ENCODE results near the gene CREBBP. TPM values are rescaled to one million over a fixed set of nuclear protein-coding genes. Genes with fewer than 3 reads are reported as not detected.

Gene CREBBP
- polyA plus RNA-seq, 1 of the 3 experiments (the other 2 are of a cell fraction) = 5.7 TPM

DNA sequence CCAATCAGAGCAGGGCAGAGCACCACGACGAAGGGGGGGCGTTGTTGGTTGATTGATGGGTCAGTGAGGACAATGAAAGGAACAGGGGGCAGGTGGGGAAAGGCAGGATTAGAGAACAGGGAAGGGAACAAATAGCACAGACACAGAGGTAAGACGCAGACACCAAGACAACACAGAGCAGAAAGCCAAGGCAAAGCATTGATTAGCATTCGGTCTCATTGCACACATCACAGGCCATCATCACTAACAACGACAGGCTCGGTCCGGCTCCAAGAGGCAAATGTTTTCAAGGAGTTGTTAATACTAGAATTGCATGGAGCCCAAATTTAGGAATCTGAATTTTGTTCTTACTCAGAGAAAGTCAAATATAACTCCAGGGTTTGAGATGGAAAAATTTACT is 128.6 kb downstream of the CREBBP start:
- peaks cover 46 to 49% of the 10 kb centered on the region in 2 experiments for H3K36me3 ChIP-seq (replicated peaks in 1 of 2; ENCODE audit: control insufficient read depth in 1 of 2, insufficient read depth in 2 of 2, low read length in 1 of 2)
- 97% methylated on average over 8 of the region's 8 CpGs for WGBS (ENCODE audit: low lambda C conversion rate)
- H4K20me1 ChIP-seq (ENCODE audit: insufficient read depth) = peaks cover 6% of the 10 kb centered on the region; the same call in 1 of the 2 replicates
- H3K9me3 ChIP-seq = no peaks in the 10 kb centered on the region
- H3K27ac ChIP-seq (ENCODE audit: low read depth in 2 of 2, low read length in 1 of 2) = no peak overlapping the region
- H3K9ac ChIP-seq = no peak overlapping the region
- H3K4me3 ChIP-seq (ENCODE audit: low read depth in 2 of 2, low read length in 1 of 2) = no peak overlapping the region
- ChIA-PET CTCF (interaction anchor here (0.7 kb wide), 1 partner anchor 8 kb away, joined by 3 read pairs; no protein-coding TSS in a partner anchor), POLR2A (no interaction called here)
- H3K4me1 ChIP-seq (ENCODE audit: control insufficient read depth in 1 of 2, insufficient read depth in 2 of 2, low read depth in 1 of 2, low read length in 1 of 2) = peaks cover 0 to 26% of the 10 kb centered on the region in 2 experiments; a peak in 2 of 4 replicates
- TF ChIP-seq FOXJ3 (CRISPR knock-in tag; IDR thresholded peaks at IDR 0.05) (no peak), NRF1 (IDR thresholded peaks at IDR 0.05; ENCODE audit: low read depth, low read length) (no peak), YY1 (IDR thresholded peaks at IDR 0.05; ENCODE audit: low read depth) (no peak), GATA2 (CRISPR knock-in tag; IDR thresholded peaks at IDR 0.05) (no peak), SIN3A (IDR thresholded peaks at IDR 0.05; ENCODE audit: borderline replicate concordance, low read depth, low read length) (no peak), POLR2AphosphoS5 (IDR thresholded peaks at IDR 0.05; ENCODE audit: low read depth, low read length) (no peak), RFX5 (IDR thresholded peaks at IDR 0.05; ENCODE audit: low read length) (no peak), ELF1 (IDR thresholded peaks at IDR 0.05) (no peak), RCOR1 (IDR thresholded peaks at IDR 0.05; ENCODE audit: low read length) (no peak), CHD2 (IDR thresholded peaks at IDR 0.05; ENCODE audit: low read length, partially characterized antibody) (no peak), MXI1 (IDR thresholded peaks at IDR 0.05; ENCODE audit: low read depth, low read length) (no peak), EP300 (IDR thresholded peaks at IDR 0.05; ENCODE audit: borderline replicate concordance in 1 of 2, low read depth in 1 of 2, low read length in 1 of 2) (no peak), TAF1 (IDR thresholded peaks at IDR 0.05; ENCODE audit: borderline replicate concordance, low read depth, low read length) (no peak), MEF2A (IDR thresholded peaks at IDR 0.05; ENCODE audit: borderline replicate concordance, low read depth) (no peak), GABPA (IDR thresholded peaks at IDR 0.05; ENCODE audit: low read depth) (no peak)
- TF ChIP-seq, protein P1, sequence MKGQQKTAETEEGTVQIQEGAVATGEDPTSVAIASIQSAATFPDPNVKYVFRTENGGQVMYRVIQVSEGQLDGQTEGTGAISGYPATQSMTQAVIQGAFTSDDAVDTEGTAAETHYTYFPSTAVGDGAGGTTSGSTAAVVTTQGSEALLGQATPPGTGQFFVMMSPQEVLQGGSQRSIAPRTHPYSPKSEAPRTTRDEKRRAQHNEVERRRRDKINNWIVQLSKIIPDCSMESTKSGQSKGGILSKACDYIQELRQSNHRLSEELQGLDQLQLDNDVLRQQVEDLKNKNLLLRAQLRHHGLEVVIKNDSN (IDR thresholded peaks at IDR 0.05; ENCODE audit: borderline replicate concordance, low read depth) = no peak
- TF ChIP-seq, protein P2, sequence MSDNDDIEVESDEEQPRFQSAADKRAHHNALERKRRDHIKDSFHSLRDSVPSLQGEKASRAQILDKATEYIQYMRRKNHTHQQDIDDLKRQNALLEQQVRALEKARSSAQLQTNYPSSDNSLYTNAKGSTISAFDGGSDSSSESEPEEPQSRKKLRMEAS (IDR thresholded peaks at IDR 0.05; ENCODE audit: low read depth) = no peak
- TF ChIP-seq, protein P3, sequence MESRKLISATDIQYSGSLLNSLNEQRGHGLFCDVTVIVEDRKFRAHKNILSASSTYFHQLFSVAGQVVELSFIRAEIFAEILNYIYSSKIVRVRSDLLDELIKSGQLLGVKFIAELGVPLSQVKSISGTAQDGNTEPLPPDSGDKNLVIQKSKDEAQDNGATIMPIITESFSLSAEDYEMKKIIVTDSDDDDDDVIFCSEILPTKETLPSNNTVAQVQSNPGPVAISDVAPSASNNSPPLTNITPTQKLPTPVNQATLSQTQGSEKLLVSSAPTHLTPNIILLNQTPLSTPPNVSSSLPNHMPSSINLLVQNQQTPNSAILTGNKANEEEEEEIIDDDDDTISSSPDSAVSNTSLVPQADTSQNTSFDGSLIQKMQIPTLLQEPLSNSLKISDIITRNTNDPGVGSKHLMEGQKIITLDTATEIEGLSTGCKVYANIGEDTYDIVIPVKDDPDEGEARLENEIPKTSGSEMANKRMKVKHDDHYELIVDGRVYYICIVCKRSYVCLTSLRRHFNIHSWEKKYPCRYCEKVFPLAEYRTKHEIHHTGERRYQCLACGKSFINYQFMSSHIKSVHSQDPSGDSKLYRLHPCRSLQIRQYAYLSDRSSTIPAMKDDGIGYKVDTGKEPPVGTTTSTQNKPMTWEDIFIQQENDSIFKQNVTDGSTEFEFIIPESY (IDR thresholded peaks at IDR 0.05; ENCODE audit: borderline replicate concordance, low read depth) = no peak
- TF ChIP-seq, protein P4, sequence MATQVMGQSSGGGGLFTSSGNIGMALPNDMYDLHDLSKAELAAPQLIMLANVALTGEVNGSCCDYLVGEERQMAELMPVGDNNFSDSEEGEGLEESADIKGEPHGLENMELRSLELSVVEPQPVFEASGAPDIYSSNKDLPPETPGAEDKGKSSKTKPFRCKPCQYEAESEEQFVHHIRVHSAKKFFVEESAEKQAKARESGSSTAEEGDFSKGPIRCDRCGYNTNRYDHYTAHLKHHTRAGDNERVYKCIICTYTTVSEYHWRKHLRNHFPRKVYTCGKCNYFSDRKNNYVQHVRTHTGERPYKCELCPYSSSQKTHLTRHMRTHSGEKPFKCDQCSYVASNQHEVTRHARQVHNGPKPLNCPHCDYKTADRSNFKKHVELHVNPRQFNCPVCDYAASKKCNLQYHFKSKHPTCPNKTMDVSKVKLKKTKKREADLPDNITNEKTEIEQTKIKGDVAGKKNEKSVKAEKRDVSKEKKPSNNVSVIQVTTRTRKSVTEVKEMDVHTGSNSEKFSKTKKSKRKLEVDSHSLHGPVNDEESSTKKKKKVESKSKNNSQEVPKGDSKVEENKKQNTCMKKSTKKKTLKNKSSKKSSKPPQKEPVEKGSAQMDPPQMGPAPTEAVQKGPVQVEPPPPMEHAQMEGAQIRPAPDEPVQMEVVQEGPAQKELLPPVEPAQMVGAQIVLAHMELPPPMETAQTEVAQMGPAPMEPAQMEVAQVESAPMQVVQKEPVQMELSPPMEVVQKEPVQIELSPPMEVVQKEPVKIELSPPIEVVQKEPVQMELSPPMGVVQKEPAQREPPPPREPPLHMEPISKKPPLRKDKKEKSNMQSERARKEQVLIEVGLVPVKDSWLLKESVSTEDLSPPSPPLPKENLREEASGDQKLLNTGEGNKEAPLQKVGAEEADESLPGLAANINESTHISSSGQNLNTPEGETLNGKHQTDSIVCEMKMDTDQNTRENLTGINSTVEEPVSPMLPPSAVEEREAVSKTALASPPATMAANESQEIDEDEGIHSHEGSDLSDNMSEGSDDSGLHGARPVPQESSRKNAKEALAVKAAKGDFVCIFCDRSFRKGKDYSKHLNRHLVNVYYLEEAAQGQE (IDR thresholded peaks at IDR 0.05; ENCODE audit: low read depth, low read length) = no peak
- H3F3A ChIP-seq (replicated peaks; ENCODE audit: insufficient read depth) = no peaks in the 10 kb centered on the region
- no peak for DNase-seq
- H3K27me3 ChIP-seq (ENCODE audit: insufficient read depth) = no peaks in the 10 kb centered on the region
- H3K4me2 ChIP-seq = no peak overlapping the region
- H2AFZ ChIP-seq (ENCODE audit: low read depth) = no peak overlapping the region
- H3K9me2 ChIP-seq = no peaks in the 10 kb centered on the region
- H3K79me2 ChIP-seq (ENCODE audit: insufficient read depth) = peaks cover 12% of the 10 kb centered on the region; the same call in 1 of the 2 replicates
